Nephron progenitor cell (in vitro differentiated cells): ENCODE data around the gene PCNX2.

Source experiments
- DNase-seq: peaks from one replicate; pipeline ENCODE4 v3.0.0; 2021
- H3K27ac Mint-ChIP-seq: 2 replicates; pipeline ENCODE4 v1.8.0; 2021; ENCODE audit warnings: mild to moderate bottlenecking, moderate library complexity, mixed read lengths
- H3K27me3 Mint-ChIP-seq: 2 replicates; pipeline ENCODE4 v1.8.0; 2021; ENCODE audit warnings: mild to moderate bottlenecking, low read depth, mixed read lengths; ENCODE audit not compliant: poor library complexity
- H3K36me3 Mint-ChIP-seq: 2 replicates; pipeline ENCODE4 v1.8.0; 2021; ENCODE audit warnings: low read depth, mixed read lengths
- H3K4me1 Mint-ChIP-seq: 2 replicates; pipeline ENCODE4 v1.8.0; 2021; ENCODE audit warnings: mixed read lengths
- H3K4me3 Mint-ChIP-seq: 2 replicates; pipeline ENCODE4 v1.8.0; 2021; ENCODE audit warnings: mild to moderate bottlenecking, moderate library complexity, mixed read lengths
- H3K9me3 Mint-ChIP-seq: 2 replicates; pipeline ENCODE4 v1.8.0; 2021; ENCODE audit warnings: mild to moderate bottlenecking, moderate library complexity, mixed read lengths
- CTCF ChIP-seq: fragments of 200-600 bp; sonication (generic); IDR thresholded peaks from 2 replicates; pipeline ENCODE4 v1.5.0; 2021; ENCODE audit warnings: antibody characterized with exemption

Gene PCNX2

GRCh38 chr1:233237647-233238046 lies 57.9 kb downstream of the PCNX2 start:
- no peaks in the 10 kb centered on the region for H3K9me3 Mint-ChIP-seq
- DNase-seq: no peak
- peaks cover 49% of the 10 kb centered on the region for H3K4me1 Mint-ChIP-seq
- H3K27ac Mint-ChIP-seq: no peak overlapping the region
- peaks cover 10% of the 10 kb centered on the region for H3K36me3 Mint-ChIP-seq
- H3K4me3 Mint-ChIP-seq: no peak overlapping the region
- no peak for TF ChIP-seq CTCF
- H3K27me3 Mint-ChIP-seq: peaks cover 3% of the 10 kb centered on the region

GRCh38 chr1:233233508-233234040 lies 62.0 kb downstream of the PCNX2 start:
- peaks cover 10% of the 10 kb centered on the region for H3K36me3 Mint-ChIP-seq

GRCh38 chr1:233230011-233230410 lies 65.5 kb downstream of the PCNX2 start:
- Mint-ChIP-seq H3K4me1 (peaks cover 16% of the 10 kb centered on the region), H3K4me3 (no peak overlapping the region)

More at GRCh38 chr1:233233508-233234040, 62.0 kb downstream of the PCNX2 start:
- no peak for TF ChIP-seq CTCF
- peaks cover 24% of the 10 kb centered on the region for H3K4me1 Mint-ChIP-seq
- H3K27me3 Mint-ChIP-seq: peaks cover 3% of the 10 kb centered on the region
- no peak for DNase-seq
- peak overlapping the region; percentile 14 for H3K27ac Mint-ChIP-seq
- no peak overlapping the region for H3K4me3 Mint-ChIP-seq
- no peaks in the 10 kb centered on the region for H3K9me3 Mint-ChIP-seq

GRCh38 chr1:233229288-233229687 lies 66.2 kb downstream of the PCNX2 start:
- Mint-ChIP-seq H3K4me3 (no peak overlapping the region), H3K36me3 (no peaks in the 10 kb centered on the region), H3K27me3 (no peaks in the 10 kb centered on the region), H3K9me3 (no peaks in the 10 kb centered on the region), H3K27ac (no peak overlapping the region), H3K4me1 (peaks cover 9% of the 10 kb centered on the region)
- DNase-seq: no peak
- TF ChIP-seq CTCF: no peak

More at GRCh38 chr1:233230011-233230410, 65.5 kb downstream of the PCNX2 start:
- Mint-ChIP-seq H3K27ac (no peak overlapping the region), H3K27me3 (no peaks in the 10 kb centered on the region), H3K36me3 (peaks cover under 1% of the 10 kb centered on the region), H3K9me3 (no peaks in the 10 kb centered on the region)
- TF ChIP-seq CTCF: no peak
- no peak for DNase-seq

GRCh38 chr1:233227930-233228465 lies 67.5 kb downstream of the PCNX2 start:
- no peaks in the 10 kb centered on the region for H3K36me3 Mint-ChIP-seq
- no peaks in the 10 kb centered on the region for H3K4me1 Mint-ChIP-seq
- H3K4me3 Mint-ChIP-seq: no peak overlapping the region
- no peaks in the 10 kb centered on the region for H3K9me3 Mint-ChIP-seq
- H3K27ac Mint-ChIP-seq: no peak overlapping the region
- DNase-seq: no peak
- TF ChIP-seq CTCF: no peak
- no peaks in the 10 kb centered on the region for H3K27me3 Mint-ChIP-seq

GRCh38 chr1:233224311-233224710 lies 71.2 kb downstream of the PCNX2 start:
- Mint-ChIP-seq H3K9me3 (peaks cover 13% of the 10 kb centered on the region), H3K4me3 (no peak overlapping the region), H3K36me3 (no peaks in the 10 kb centered on the region), H3K27ac (no peak overlapping the region), H3K4me1 (no peaks in the 10 kb centered on the region), H3K27me3 (peaks cover 4% of the 10 kb centered on the region)
- DNase-seq: no peak
- no peak for TF ChIP-seq CTCF
